Skeletal muscle satellite cell (primary cell): ENCODE data around the gene RNF167.

ENCODE experiments used
- H3K27me3 ChIP-seq: 2 replicates; pipeline ENCODE4 v1.7.0; 2013; ENCODE audit warnings: low read length; ENCODE audit not compliant: control insufficient read depth, insufficient read depth
- H3K36me3 ChIP-seq: 2 replicates; pipeline ENCODE4 v1.7.0; 2013; ENCODE audit warnings: mild to moderate bottlenecking, control low read depth, low read length; ENCODE audit not compliant: insufficient read depth
- H3K4me1 ChIP-seq: 2 replicates; pipeline ENCODE4 v1.7.0; 2013; ENCODE audit warnings: low read length; ENCODE audit not compliant: control insufficient read depth, insufficient read depth
- H3K4me2 ChIP-seq: 2 replicates; pipeline ENCODE4 v1.7.0; 2013; ENCODE audit warnings: mild to moderate bottlenecking, low read length
- H3K4me3 ChIP-seq: 2 replicates; pipeline ENCODE4 v1.7.0; 2013; ENCODE audit warnings: low read length
- H3K9ac ChIP-seq: 2 replicates; pipeline ENCODE4 v1.7.0; 2013; ENCODE audit warnings: mild to moderate bottlenecking, low read depth, low read length, moderate library complexity
- H3K9me3 ChIP-seq: replicated peaks from 2 replicates; pipeline ENCODE4 v1.7.0; 2013; ENCODE audit warnings: mild to moderate bottlenecking, control low read depth, low read length

The RNF167 gene

GRCh38 chr17:4966844-4967538 lies 26.9 kb downstream of the RNF167 start:
- Histone ChIP-seq H3K9ac (peak overlapping the region; percentile 95), H3K4me1 (peaks cover 31% of the 10 kb centered on the region), H3K27me3 (no peaks in the 10 kb centered on the region), H3K9me3 (no peaks in the 10 kb centered on the region), H3K4me3 (peak overlapping the region; percentile 87), H3K36me3 (peaks cover 24% of the 10 kb centered on the region), H3K4me2 (peak overlapping the region; percentile 99)

GRCh38 chr17:4967539-4968485 lies 27.7 kb downstream of the RNF167 start, which contains the start of gene SPAG7:
Gene SPAG7, minus strand, starts transcription at chr17:4967817. Its CDS starts 13 bp downstream, at chr17:4967804.
- no peaks in the 10 kb centered on the region for H3K27me3 ChIP-seq
- H3K9me3 ChIP-seq: no peaks in the 10 kb centered on the region
- peak within 1 kb of the TSS; percentile 87 for H3K4me3 ChIP-seq
- peak within 1 kb of the TSS; percentile 99 for H3K4me2 ChIP-seq
- peak within 1 kb of the TSS; percentile 95 for H3K9ac ChIP-seq
- H3K36me3 ChIP-seq: peaks cover 32% of the 10 kb centered on the region
- H3K4me1 ChIP-seq: peaks cover 31% of the 10 kb centered on the region

- Histone ChIP-seq H3K27me3 (no peaks in the 10 kb centered on the region), H3K9ac (peak overlapping the region; percentile 95), H3K4me2 (peak overlapping the region; percentile 99), H3K9me3 (no peaks in the 10 kb centered on the region), H3K36me3 (peaks cover 40% of the 10 kb centered on the region), H3K4me1 (peaks cover 31% of the 10 kb centered on the region), H3K4me3 (peak overlapping the region; percentile 87)
These were observed 28.5 kb downstream of the RNF167 start for GRCh38 chr17:4968486-4969046.

GRCh38 chr17:4969047-4969550 lies 29.0 kb downstream of the RNF167 start:
- Histone ChIP-seq H3K27me3 (no peaks in the 10 kb centered on the region), H3K9me3 (no peaks in the 10 kb centered on the region), H3K4me1 (peaks cover 31% of the 10 kb centered on the region), H3K4me3 (peak overlapping the region; percentile 87), H3K9ac (peak overlapping the region; percentile 95), H3K36me3 (peaks cover 45% of the 10 kb centered on the region), H3K4me2 (peak overlapping the region; percentile 99)

- Histone ChIP-seq H3K27me3 (no peaks in the 10 kb centered on the region), H3K9ac (peak overlapping the region; percentile 95), H3K4me2 (peak overlapping the region; percentile 99), H3K4me3 (peak overlapping the region; percentile 87), H3K9me3 (no peaks in the 10 kb centered on the region), H3K4me1 (peaks cover 31% of the 10 kb centered on the region), H3K36me3 (peaks cover 49% of the 10 kb centered on the region)
These were observed 29.6 kb downstream of the RNF167 start for GRCh38 chr17:4969551-4970173.

GRCh38 chr17:4970273-4970672 lies 30.2 kb downstream of the RNF167 start:
- Histone ChIP-seq H3K4me3 (no peak overlapping the region), H3K27me3 (no peaks in the 10 kb centered on the region), H3K4me1 (peaks cover 31% of the 10 kb centered on the region), H3K9me3 (no peaks in the 10 kb centered on the region), H3K9ac (no peak overlapping the region), H3K36me3 (peaks cover 50% of the 10 kb centered on the region), H3K4me2 (no peak overlapping the region)

GRCh38 chr17:4971826-4972225 lies 31.8 kb downstream of the RNF167 start:
- Histone ChIP-seq H3K4me3 (no peak overlapping the region), H3K9ac (no peak overlapping the region), H3K36me3 (peaks cover 56% of the 10 kb centered on the region), H3K4me1 (peaks cover 24% of the 10 kb centered on the region), H3K4me2 (no peak overlapping the region), H3K27me3 (no peaks in the 10 kb centered on the region), H3K9me3 (no peaks in the 10 kb centered on the region)

GRCh38 chr17:4972322-4972721 lies 32.3 kb downstream of the RNF167 start:
- H3K4me1 ChIP-seq: peaks cover 24% of the 10 kb centered on the region
- H3K36me3 ChIP-seq: peaks cover 61% of the 10 kb centered on the region
- no peak overlapping the region for H3K4me3 ChIP-seq
- no peaks in the 10 kb centered on the region for H3K27me3 ChIP-seq
- H3K4me2 ChIP-seq: no peak overlapping the region
- no peaks in the 10 kb centered on the region for H3K9me3 ChIP-seq
- no peak overlapping the region for H3K9ac ChIP-seq

GRCh38 chr17:4972752-4973151 lies 32.7 kb downstream of the RNF167 start:
- Histone ChIP-seq H3K4me2 (no peak overlapping the region), H3K9me3 (no peaks in the 10 kb centered on the region), H3K9ac (no peak overlapping the region), H3K4me1 (peaks cover 24% of the 10 kb centered on the region), H3K4me3 (no peak overlapping the region), H3K27me3 (no peaks in the 10 kb centered on the region), H3K36me3 (peaks cover 65% of the 10 kb centered on the region)

- no peak overlapping the region for H3K4me2 ChIP-seq
- H3K4me3 ChIP-seq: no peak overlapping the region
- no peaks in the 10 kb centered on the region for H3K27me3 ChIP-seq
- H3K36me3 ChIP-seq: peaks cover 72% of the 10 kb centered on the region
- no peaks in the 10 kb centered on the region for H3K9me3 ChIP-seq
- peaks cover 18% of the 10 kb centered on the region for H3K4me1 ChIP-seq
- no peak overlapping the region for H3K9ac ChIP-seq
These were observed 33.4 kb downstream of the RNF167 start for GRCh38 chr17:4973256-4974114.
